Kidney epithelial cell (primary cell): ENCODE results near the gene TRIB2. TPM values are rescaled to one million over a fixed set of nuclear protein-coding genes. Genes with fewer than 3 reads are reported as not detected.

Experiments
- DNase-seq: peaks from one replicate; pipeline ENCODE4 v3.0.0-alpha.2; 2010; ENCODE audit warnings: low read depth
- H3K27me3 ChIP-seq: 2 replicates; pipeline ENCODE4 v1.6.0; 2011; ENCODE audit warnings: low read length; ENCODE audit not compliant: control insufficient read depth, insufficient read depth
- H3K36me3 ChIP-seq: 2 replicates; pipeline ENCODE4 v1.5.1; 2011; ENCODE audit warnings: low read length; ENCODE audit not compliant: control insufficient read depth, insufficient read depth
- H3K4me3 ChIP-seq: 2 replicates; pipeline ENCODE4 v1.5.1; 2011; ENCODE audit warnings: low read depth, mild to moderate bottlenecking, control low read depth, low read length
- CTCF ChIP-seq: IDR thresholded peaks from 2 replicates; pipeline ENCODE4 v1.5.1; 2011; ENCODE audit warnings: mild to moderate bottlenecking, moderate library complexity, low read length, control low read depth, inconsistent platforms; ENCODE audit not compliant: insufficient read depth, poor library complexity, severe bottlenecking
- total RNA-seq: library from RNA; depleted of rRNA; stranded (reverse); fragments of >200 nt; gene quantifications from 2 replicates; pipeline ENCODE4 v1.2.3, GENCODE V29; 2015

The TRIB2 gene
- total RNA-seq: 16.9 and 32.0 TPM in 2 replicates

DNA sequence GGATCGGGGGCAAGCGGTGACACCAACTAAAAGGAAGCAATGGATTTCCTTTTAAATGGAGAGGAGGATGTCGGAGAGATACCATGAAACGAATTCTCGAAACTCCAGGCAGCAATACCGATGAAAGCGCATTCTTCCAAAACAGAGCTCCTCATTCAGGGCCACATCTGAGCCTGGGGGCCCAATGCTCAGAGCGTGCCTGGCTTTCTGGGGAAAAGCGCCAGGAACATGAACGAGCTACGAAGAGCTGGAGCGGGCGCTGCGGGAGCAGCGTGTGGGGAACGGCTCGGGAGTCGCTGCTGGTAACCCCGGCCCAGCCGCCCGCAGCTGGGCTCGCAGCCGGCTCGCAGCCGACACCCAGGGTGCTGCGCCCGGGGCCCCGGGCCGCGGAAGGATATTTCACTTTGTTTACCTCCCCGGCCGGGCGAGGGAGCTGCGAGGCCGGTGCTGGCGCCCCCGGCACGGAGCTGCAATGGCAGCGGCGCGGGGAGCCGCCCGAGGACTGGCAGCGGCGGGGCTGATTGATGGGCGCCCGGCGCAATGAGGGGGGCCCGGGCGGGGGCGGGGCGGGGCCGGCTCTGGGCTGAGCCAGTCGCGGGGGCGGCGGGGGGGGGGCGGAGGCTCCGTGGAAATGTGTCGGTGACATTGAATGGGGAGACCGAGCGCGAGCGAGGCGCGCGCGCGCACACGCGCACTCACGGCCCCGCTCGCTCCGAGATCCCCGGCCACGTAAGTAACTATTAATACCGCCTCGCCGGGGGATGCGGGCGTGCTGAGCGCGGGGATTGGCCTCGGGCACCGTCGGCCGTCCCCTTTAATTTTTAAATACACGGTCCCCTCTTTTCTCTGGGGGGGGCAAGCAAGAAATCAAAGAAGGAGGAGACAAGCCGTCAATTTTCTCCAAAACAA is at the start of gene TRIB2:
Gene TRIB2 (plus strand): TSS at position 655 of the 909 bp plus-strand sequence. CDS start 1,372 bp downstream, outside the sequence.
- DNase-seq: no peak
- TF ChIP-seq CTCF: no peak
- Histone ChIP-seq H3K4me3 (peak within 1 kb of the TSS; percentile 68), H3K36me3 (no peaks in the 10 kb centered on the region), H3K27me3 (peaks cover 8% of the 10 kb centered on the region)

DNA sequence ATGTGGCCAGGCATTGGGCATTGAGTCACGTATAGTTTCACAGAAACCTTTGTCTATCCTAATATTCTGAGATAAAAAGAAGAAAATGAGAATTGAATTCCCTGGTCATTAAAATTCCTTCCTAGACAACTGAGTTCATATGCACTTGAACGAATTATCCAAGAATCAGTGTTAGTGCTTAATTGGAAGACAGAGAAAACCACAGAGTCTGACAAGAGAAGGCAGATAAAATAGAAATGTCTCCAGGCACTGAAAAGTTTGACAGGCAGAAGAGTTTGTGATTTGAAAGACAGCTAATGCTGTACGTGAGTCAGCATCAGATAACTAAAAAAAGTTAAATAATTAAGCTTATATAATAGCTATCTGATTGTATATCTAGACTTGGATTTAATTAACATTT is 47.7 kb upstream of the TRIB2 start:
- H3K27me3 ChIP-seq: no peaks in the 10 kb centered on the region
- TF ChIP-seq CTCF: no peak
- no peak for DNase-seq
- H3K36me3 ChIP-seq: no peaks in the 10 kb centered on the region
- no peak overlapping the region for H3K4me3 ChIP-seq

- H3K4me3 ChIP-seq: no peak overlapping the region
- H3K27me3 ChIP-seq: no peaks in the 10 kb centered on the region
- H3K36me3 ChIP-seq: no peaks in the 10 kb centered on the region
- no peak for DNase-seq
- no peak for TF ChIP-seq CTCF
Observed at GRCh38 chr2:12672711-12673315, 43.9 kb upstream of the TRIB2 start.

DNA sequence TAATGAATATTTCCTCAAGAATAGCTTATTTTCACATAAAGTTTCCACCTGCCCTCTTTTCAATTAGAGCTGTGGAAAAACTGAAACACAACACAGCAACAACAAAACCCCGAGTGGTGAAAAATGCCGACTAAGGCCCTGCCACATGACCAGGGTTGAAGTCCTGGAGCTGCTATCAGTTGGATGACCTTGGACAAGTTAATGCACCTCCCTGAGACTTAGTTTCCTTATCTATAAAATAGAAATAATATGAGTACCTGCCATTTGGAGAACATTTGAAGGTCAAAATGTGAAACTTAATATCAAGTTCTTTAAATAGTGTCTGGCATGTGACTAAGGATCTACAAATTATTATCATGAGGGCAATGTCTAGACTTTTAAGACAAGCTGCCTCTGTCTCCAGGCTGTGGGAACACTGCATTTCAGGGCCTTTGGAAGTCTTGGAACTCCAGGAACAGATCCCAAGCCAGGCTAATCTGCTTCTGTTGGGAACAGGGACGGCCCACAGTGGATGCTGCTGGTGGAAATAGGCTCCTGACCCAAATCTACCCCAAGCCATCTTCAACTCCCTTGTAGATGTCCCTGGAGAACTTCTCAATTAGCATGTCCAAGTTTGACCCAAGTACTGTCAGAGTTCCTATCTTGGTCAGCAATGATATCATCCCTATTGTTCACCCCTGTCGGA is 42.0 kb upstream of the TRIB2 start:
- Histone ChIP-seq H3K4me3 (no peak overlapping the region), H3K36me3 (no peaks in the 10 kb centered on the region), H3K27me3 (no peaks in the 10 kb centered on the region)
- no peak for DNase-seq
- no peak for TF ChIP-seq CTCF

GRCh38 chr2:12675352-12675795 is 41.4 kb upstream of the TRIB2 start:
- DNase-seq: no peak
- Histone ChIP-seq H3K36me3 (no peaks in the 10 kb centered on the region), H3K4me3 (no peak overlapping the region), H3K27me3 (no peaks in the 10 kb centered on the region)
- no peak for TF ChIP-seq CTCF
